Measurements from ENCODE around the gene PTPRT.

PTPRT gene

DNA sequence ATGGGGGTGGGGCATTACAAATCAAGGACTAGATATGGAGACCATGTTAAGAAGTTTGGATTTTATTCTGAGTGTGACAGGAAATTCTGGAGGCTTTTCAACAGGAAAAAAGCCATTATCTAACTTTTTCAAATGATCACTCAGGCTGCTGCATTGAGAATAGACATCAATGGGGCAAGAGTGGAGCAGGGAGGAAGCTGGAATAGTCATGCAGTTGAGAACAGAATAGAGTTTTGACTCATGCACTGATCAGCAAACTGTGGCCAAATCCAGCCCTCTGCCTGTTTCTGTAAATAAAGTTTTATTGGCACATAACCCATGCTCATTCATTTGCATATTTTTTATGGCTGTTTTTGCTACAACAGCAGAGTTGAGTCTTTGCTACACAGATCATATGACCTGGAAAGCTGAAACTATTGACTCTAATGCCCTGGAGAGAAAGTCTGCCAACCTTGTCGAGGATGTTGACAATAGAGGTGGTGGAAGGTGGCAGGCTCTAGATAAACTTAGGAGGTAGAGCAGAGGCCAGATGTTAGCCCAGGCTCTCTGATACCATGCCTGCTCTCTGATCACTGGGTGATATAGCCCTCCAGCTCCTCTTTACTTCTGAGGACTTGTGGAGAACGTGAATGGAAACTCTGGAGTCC lies 441.8 kb downstream of the PTPRT start:
- Histone ChIP-seq H2AFZ (ENCODE audit: low read depth, low read length) (no peak overlapping the region), H3K36me3 (ENCODE audit: insufficient read depth, low read length) (no peaks in the 10 kb centered on the region), H3K4me2 (ENCODE audit: insufficient read depth, low read length) (no peak overlapping the region), H4K20me1 (ENCODE audit: insufficient read depth, low read length) (no peaks in the 10 kb centered on the region), H3K4me3 (ENCODE audit: low read depth in 1 of 2, low read length in 2 of 2) (no peak overlapping the region), H3K9me3 (ENCODE audit: insufficient read depth, low read length, severe bottlenecking) (no peaks in the 10 kb centered on the region), H3K79me2 (ENCODE audit: insufficient read depth, low read length) (no peaks in the 10 kb centered on the region), H3K9ac (ENCODE audit: low read depth, low read length) (no peak overlapping the region), H3K27ac (ENCODE audit: low read length) (no peak overlapping the region), H3K27me3 (ENCODE audit: insufficient read depth, low read length, poor library complexity) (peaks cover 1% of the 10 kb centered on the region), H3K4me1 (ENCODE audit: insufficient read depth, low read length) (no peaks in the 10 kb centered on the region)
- no peak for ATAC-seq (ENCODE audit: insufficient read depth, low read depth)
- TF ChIP-seq, protein P1, sequence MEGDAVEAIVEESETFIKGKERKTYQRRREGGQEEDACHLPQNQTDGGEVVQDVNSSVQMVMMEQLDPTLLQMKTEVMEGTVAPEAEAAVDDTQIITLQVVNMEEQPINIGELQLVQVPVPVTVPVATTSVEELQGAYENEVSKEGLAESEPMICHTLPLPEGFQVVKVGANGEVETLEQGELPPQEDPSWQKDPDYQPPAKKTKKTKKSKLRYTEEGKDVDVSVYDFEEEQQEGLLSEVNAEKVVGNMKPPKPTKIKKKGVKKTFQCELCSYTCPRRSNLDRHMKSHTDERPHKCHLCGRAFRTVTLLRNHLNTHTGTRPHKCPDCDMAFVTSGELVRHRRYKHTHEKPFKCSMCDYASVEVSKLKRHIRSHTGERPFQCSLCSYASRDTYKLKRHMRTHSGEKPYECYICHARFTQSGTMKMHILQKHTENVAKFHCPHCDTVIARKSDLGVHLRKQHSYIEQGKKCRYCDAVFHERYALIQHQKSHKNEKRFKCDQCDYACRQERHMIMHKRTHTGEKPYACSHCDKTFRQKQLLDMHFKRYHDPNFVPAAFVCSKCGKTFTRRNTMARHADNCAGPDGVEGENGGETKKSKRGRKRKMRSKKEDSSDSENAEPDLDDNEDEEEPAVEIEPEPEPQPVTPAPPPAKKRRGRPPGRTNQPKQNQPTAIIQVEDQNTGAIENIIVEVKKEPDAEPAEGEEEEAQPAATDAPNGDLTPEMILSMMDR (IDR thresholded peaks at IDR 0.05; ENCODE audit: borderline replicate concordance, extremely low read depth, low read length, poor library complexity, severe bottlenecking), result no peak
- no peak for TF ChIP-seq EZH2 (IDR thresholded peaks at IDR 0.05; ENCODE audit: borderline replicate concordance, low read depth, low read length, severe bottlenecking)
- DNase-seq, result no peak

DNA sequence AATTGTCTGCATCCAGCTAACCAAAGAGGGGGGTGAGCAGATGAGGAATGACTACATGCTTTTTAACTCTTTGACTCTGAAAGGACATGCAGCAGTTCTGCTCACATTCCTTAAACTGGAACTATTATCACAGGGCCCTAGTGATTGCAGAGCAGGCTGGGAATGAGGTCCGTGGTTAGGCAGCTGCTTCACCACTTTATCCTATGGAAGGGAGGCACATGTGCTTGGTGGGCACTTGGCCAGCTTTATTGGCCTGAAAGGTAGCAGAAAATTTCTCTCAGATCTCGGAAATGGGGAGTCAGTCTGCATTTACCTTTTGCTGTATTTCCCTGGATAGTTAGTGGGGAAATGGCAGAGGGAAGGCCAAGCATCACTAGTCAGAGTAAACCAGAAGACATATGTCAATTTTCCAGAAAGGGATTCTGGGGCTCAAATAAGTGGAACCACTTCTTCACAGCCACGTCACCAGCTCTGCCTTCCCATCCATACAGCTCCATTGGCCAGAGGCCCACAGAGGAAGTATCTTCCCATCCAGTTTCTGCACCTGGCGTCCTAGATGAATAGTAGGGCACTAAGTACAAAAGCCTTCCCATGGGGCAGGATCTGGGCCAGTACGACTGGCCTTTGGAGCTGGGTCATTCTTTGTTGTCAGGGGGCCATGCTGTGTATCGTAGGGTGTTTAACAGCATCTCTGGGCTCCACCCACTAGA lies 444.8 kb downstream of the PTPRT start:
- ATAC-seq (ENCODE audit: insufficient read depth, low read depth) (no peak), DNase-seq (no peak)
- Histone ChIP-seq H3K4me3 (ENCODE audit: low read depth in 1 of 2, low read length in 2 of 2) (no peak overlapping the region), H3K9me3 (ENCODE audit: insufficient read depth, low read length, severe bottlenecking) (no peaks in the 10 kb centered on the region), H3K36me3 (ENCODE audit: insufficient read depth, low read length) (no peaks in the 10 kb centered on the region), H3K27ac (ENCODE audit: low read length) (no peak overlapping the region), H2AFZ (ENCODE audit: low read depth, low read length) (no peak overlapping the region), H3K9ac (ENCODE audit: low read depth, low read length) (no peak overlapping the region), H3K4me2 (ENCODE audit: insufficient read depth, low read length) (no peak overlapping the region), H4K20me1 (ENCODE audit: insufficient read depth, low read length) (no peaks in the 10 kb centered on the region), H3K27me3 (ENCODE audit: insufficient read depth, low read length, poor library complexity) (no peaks in the 10 kb centered on the region), H3K4me1 (ENCODE audit: insufficient read depth, low read length) (no peaks in the 10 kb centered on the region), H3K79me2 (ENCODE audit: insufficient read depth, low read length) (no peaks in the 10 kb centered on the region)
- no peak for TF ChIP-seq EZH2 (IDR thresholded peaks at IDR 0.05; ENCODE audit: borderline replicate concordance, low read depth, low read length, severe bottlenecking)
- TF ChIP-seq, protein P1 (IDR thresholded peaks at IDR 0.05; ENCODE audit: borderline replicate concordance, extremely low read depth, low read length, poor library complexity, severe bottlenecking), result no peak

DNA sequence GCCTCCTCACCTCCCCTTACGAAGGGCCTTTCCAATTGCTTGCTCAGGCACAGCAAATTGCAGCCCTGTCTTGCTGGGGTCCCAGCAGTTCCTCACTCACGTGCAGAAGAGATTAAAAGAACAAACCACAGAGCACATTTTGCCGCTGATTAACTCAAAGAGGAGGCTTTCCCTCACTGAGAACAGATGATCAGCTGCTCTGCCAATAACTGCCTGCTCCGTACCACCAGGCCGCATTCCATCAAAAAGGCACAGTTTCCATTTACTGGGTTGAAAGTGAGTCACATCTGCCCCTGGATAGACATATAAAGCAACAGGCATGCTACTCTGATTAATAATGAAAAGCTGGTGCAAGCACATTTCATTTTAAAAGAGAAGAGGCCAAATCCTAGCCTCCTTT lies 446.8 kb downstream of the PTPRT start:
- Histone ChIP-seq H3K79me2 (ENCODE audit: insufficient read depth, low read length) (no peaks in the 10 kb centered on the region), H2AFZ (ENCODE audit: low read depth, low read length) (no peak overlapping the region), H3K27me3 (ENCODE audit: insufficient read depth, low read length, poor library complexity) (no peaks in the 10 kb centered on the region), H4K20me1 (ENCODE audit: insufficient read depth, low read length) (no peaks in the 10 kb centered on the region), H3K4me2 (ENCODE audit: insufficient read depth, low read length) (no peak overlapping the region), H3K27ac (ENCODE audit: low read length) (no peak overlapping the region), H3K4me3 (ENCODE audit: low read depth in 1 of 2, low read length in 2 of 2) (no peak overlapping the region), H3K9ac (ENCODE audit: low read depth, low read length) (no peak overlapping the region), H3K4me1 (ENCODE audit: insufficient read depth, low read length) (no peaks in the 10 kb centered on the region), H3K9me3 (ENCODE audit: insufficient read depth, low read length, severe bottlenecking) (no peaks in the 10 kb centered on the region), H3K36me3 (ENCODE audit: insufficient read depth, low read length) (no peaks in the 10 kb centered on the region)
- ATAC-seq (ENCODE audit: insufficient read depth, low read depth) (no peak), DNase-seq (no peak)
- TF ChIP-seq, protein P1 (IDR thresholded peaks at IDR 0.05; ENCODE audit: borderline replicate concordance, extremely low read depth, low read length, poor library complexity, severe bottlenecking), result no peak
- no peak for TF ChIP-seq EZH2 (IDR thresholded peaks at IDR 0.05; ENCODE audit: borderline replicate concordance, low read depth, low read length, severe bottlenecking)
